Tibial nerve (tissue), 4 donors: ENCODE data around the gene MAP7D3.

Experiments used
- CTCF ChIP-seq, 5 experiments: fragments of 200-600 bp in 3 of 5; fragments of 450-650 bp in 2 of 5; sonication (generic) in 3 of 5; IDR thresholded peaks; one replicate each; pipeline ENCODE4 v1.5.1; 2016 to 2019; ENCODE audit warnings: antibody characterized with exemption in 5 of 5, mild to moderate bottlenecking in 3 of 5, moderate library complexity in 2 of 5
- EP300 ChIP-seq, 2 donors: sonication (generic); formaldehyde crosslinking; IDR thresholded peaks; one replicate each; pipeline ENCODE4 v1.6.1; 2017; ENCODE audit warnings: antibody characterized with exemption in 2 of 2, mild to moderate bottlenecking in 1 of 2
- POLR2A ChIP-seq, 2 donors: fragments of 450-650 bp; IDR thresholded peaks; one replicate each; pipeline ENCODE4 v1.6.1; 2017; ENCODE audit warnings: antibody characterized with exemption in 2 of 2, mild to moderate bottlenecking in 2 of 2, moderate library complexity in 2 of 2

- TF ChIP-seq CTCF (IDR thresholded peaks at IDR 0.05) (no peak), POLR2A (IDR thresholded peaks at IDR 0.05) (no peak), EP300 (IDR thresholded peaks at IDR 0.05) (no peak)
These were observed 4.8 kb upstream of the MAP7D3 start for GRCh38 chrX:136256026-136256425.
